Muscle of arm (tissue), 12 donors: ENCODE results near the gene ZCCHC24. TPM values are rescaled to one million over a fixed set of nuclear protein-coding genes. Genes with fewer than 3 reads are reported as not detected.

ENCODE experiments used
- polyA plus RNA-seq, 12 donors: library from polyadenylated mRNA; unstranded; fragments of 120-200 nt; gene quantifications; one replicate each; pipeline ENCODE4 v1.2.1, GENCODE V29; 2013; ENCODE audit not compliant: insufficient read length in 12 of 12

The ZCCHC24 gene
- polyA plus RNA-seq, 12 donors, result 47.0 to 84.0 (median 60.4) TPM; not detected in 1

Other genes with a start within 250 kb of the ZCCHC24 start
- 10 to 100 TPM in 11 of 12 donors, not detected in 1; 17.8 to 46.8 (median 20.8) TPM for gene PPIF, start 98.2 kb downstream of the ZCCHC24 start, polyA plus RNA-seq
- gene EIF5AL1, start 66.9 kb upstream of the ZCCHC24 start, polyA plus RNA-seq, result 1 to 10 TPM in 8 of 12 donors, under 1 TPM in 3, not detected in 1; 0.06 to 6.6 (median 1.6) TPM
- gene SFTPA2, start 114.8 kb upstream of the ZCCHC24 start, polyA plus RNA-seq, result under 1 TPM in 1 of 12 donors, not detected in 11; 0.11 TPM
- under 1 TPM in 1 of 12 donors, not detected in 11; 0.08 TPM for gene SFTPA1, start 165.3 kb upstream of the ZCCHC24 start, polyA plus RNA-seq